Activated T-cell treated with anti-CD3 and anti-CD28 coated beads for 4 hours (primary cell): Measurements from ENCODE around the gene SYNRG.

Experiments
- DNase-seq: peaks from one replicate; pipeline ENCODE4 v3.0.0-alpha.2; 2020

The SYNRG gene

DNA sequence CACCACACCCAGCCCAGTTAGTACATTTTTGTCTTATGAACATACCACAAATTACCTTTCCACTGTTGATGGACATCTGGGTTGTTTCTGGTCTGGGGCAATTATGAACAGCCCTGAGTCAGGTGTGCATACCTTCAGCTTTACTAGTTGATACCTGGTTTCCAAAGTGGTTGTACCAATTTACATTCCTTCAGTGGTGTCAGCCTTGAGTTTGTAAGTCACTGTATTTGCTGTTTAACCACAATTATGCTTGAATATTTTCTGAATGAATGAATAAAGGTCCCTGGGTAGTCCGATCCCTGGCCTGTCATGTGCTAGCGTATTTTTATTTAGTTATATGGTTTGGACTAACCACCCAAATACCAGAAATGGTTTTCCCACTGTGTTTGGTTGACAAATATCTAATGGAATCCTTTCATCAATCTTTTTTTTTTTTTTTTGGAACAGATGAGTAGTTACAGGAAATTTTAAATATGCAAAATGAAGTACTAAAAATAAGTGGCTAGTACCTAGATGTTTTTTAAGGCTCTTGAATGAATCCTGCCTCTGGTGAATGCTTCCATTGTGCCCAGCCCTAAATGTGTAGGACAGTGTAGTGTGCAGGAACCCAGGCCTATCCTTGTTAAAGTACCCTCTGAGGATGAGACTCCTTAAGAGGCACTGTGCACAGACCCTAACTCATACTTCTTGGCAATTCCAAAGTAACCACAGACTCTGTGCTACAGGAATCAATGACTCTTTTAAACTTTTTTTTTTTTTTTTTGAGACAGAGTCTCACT lies 115.8 kb downstream of the SYNRG start:
- no peak for DNase-seq

GRCh38 chr17:37492167-37492566 lies 117.1 kb downstream of the SYNRG start:
- no peak for DNase-seq

- DNase-seq: peak; percentile 2
These were observed 118.3 kb downstream of the SYNRG start for GRCh38 chr17:37490638-37491614.

- peak; percentile 71 for DNase-seq
These were observed 119.1 kb downstream of the SYNRG start for GRCh38 chr17:37490022-37490587.

- peak; percentile 68 for DNase-seq
These were observed 119.8 kb downstream of the SYNRG start, which contains the start of gene DUSP14 for GRCh38 chr17:37489197-37490001. DUSP14 (plus strand) TSS chr17:37489891; CDS start chr17:37512273, 22,382 bp downstream.

- DNase-seq: peak; percentile 61
These were observed 120.5 kb downstream of the SYNRG start for GRCh38 chr17:37488607-37489196.

- no peak for DNase-seq
These were observed 121.1 kb downstream of the SYNRG start for GRCh38 chr17:37488009-37488604.

- DNase-seq: no peak
These were observed 123.2 kb downstream of the SYNRG start for GRCh38 chr17:37485938-37486570.

DNA sequence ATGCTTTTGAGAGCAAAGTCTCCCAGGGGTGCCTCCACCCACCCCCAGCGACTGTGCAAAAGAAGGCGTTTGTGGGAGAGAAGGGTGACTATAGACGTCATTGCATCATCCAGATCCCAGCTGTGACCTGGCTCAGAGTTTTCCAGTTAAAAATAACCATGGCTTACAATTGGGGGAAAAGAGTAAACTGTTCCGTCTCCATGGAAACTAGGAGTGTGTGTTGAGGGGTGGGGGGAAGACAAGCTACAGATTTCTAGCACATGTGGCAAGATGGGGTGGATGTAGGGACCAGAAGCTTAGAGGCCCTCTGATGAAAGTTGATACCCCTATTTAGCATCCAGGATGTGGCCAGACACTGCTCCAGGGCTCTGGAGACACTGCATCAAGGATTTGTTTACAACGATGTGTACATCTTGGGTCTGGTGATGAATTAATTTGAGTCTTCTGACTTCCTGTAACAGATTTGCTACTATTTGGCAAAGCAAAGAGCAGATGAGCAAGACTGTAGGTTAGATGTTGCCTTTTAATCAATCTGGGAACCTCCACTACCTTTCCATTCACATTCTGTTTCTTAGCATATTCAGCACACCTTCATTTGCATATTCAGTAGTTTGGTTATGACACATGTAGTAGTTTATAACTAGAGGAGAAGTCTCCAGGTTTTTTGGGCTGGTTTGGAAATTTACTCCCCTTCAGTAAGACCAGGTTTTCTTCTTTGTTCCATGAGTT lies 125.7 kb downstream of the SYNRG start:
- DNase-seq: no peak

DNA sequence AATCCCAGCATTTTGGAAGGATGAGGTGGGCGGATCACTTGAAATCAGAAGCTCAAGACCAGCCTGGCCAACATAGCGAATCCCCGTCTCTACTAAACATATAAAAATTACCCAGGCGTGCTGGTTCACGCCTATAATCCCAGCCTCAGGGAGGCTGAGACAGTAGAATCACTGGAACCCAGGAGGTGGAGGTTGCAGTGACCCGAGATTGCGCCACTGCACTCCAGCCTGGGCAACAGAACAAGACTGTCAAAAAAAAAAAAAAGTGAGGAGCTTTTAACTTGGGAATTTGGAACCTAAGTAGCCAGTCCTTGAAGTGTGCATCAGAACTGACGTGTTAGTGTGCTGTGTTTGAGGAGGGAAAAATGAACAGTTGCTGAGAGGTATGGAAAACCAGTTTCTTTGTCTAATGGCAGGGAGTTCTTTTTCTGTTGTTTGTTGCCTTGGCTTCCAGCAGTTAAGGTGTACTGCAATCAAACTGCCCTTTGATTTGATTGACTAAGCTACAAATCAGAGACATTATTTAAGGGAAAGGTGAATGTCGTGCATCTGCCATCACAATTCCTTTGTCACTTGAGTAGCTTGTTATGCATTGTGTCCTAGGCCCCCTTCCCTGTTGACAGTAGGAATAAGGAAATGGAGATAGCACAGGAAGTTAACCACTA lies 128.1 kb downstream of the SYNRG start:
- no peak for DNase-seq

DNA sequence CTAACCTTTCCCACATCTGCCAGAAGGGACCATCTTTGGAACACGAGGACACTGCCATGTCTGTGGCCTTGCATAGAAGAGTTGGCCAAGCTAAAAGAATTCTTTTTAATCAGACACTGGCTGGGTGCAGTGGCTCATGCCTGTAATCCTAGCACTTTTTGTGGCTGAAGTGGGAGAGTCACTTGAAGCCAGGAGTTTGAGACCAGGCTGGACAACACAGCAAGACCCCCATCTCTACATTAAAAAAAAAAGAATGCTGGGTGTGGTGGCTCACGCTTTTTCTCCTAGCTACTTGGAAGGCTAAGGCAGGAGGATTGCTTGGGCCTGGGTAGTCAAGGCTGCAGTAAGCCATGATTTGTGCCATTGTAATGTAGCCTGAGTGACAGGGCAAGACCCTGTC lies 128.8 kb downstream of the SYNRG start:
- no peak for DNase-seq

GRCh38 chr17:37479025-37479424 lies 130.2 kb downstream of the SYNRG start:
- DNase-seq: no peak

- DNase-seq: no peak
These were observed 131.0 kb downstream of the SYNRG start for GRCh38 chr17:37478187-37478586.

DNA sequence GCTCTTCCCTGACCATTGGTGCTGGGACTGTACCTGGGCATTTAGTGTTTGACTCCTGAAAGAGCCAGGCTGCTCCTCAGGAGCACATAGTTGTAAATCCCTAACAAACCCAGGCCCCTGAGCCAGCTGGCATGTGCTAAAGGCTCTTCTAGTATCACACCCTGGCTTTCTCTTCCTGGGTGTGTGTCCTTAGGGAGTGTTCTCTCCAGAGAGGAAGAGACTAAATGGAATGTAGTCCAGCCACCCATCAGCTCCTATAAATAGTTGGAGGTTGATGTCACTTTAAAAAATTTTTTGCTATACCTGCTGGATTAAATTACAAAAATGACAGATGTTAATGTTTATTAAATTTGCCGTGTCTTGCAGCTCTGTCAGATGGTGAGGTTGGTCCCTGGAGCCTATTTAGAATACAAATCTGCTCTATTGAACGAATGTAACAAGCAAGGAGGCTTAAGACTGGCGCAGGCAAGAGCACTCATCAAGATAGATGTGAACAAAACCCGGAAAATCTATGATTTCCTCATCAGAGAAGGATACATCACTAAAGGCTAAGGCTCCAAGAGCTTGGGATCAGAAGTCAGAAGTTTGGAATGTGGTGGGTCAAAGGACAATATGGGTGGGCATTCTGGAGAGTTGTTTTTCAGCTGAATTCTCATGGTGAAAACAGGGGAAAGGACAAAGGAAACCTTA lies 132.6 kb downstream of the SYNRG start:
- no peak for DNase-seq

GRCh38 chr17:37475731-37476420 lies 133.3 kb downstream of the SYNRG start:
- no peak for DNase-seq

- no peak for DNase-seq
These were observed 139.0 kb downstream of the SYNRG start for GRCh38 chr17:37470181-37470580.

- DNase-seq: no peak
These were observed 142.7 kb downstream of the SYNRG start for GRCh38 chr17:37466471-37466870.

GRCh38 chr17:37465069-37465616 lies 144.1 kb downstream of the SYNRG start:
- DNase-seq: no peak
